Peyer's patch (tissue), 4 donors: ENCODE data around the gene PHKB. TPM values are rescaled to one million over a fixed set of nuclear protein-coding genes. Genes with fewer than 3 reads are reported as not detected.

ENCODE experiments used
- DNase-seq, 3 donors: peaks; one replicate each; pipeline ENCODE4 v3.0.0-alpha.2; 2017 to 2019
- H3K27ac ChIP-seq, 4 donors: fragments of 200-600 bp; sonication (generic); one replicate each; pipeline ENCODE4 v1.5.1; 2016 to 2019
- H3K27me3 ChIP-seq, 2 donors: fragments of 200-600 bp; sonication (generic); one replicate each; pipeline ENCODE4 v1.5.1; 2019
- H3K36me3 ChIP-seq, 3 donors: fragments of 200-600 bp; sonication (generic); one replicate each; pipeline ENCODE4 v1.5.1; 2016 to 2019
- H3K4me1 ChIP-seq, 4 donors: fragments of 200-600 bp; sonication (generic); one replicate each; pipeline ENCODE4 v1.5.1; 2016 to 2019
- H3K4me3 ChIP-seq, 4 donors: fragments of 200-600 bp; sonication (generic); 1 replicate in 3 of 4; 2 replicates in 1 of 4; pipeline ENCODE4 v1.5.1; 2016 to 2019; ENCODE audit warnings: mild to moderate bottlenecking in 1 of 4
- H3K9me3 ChIP-seq, 4 donors: fragments of 200-600 bp; sonication (generic); one replicate each; pipeline ENCODE4 v1.5.1; 2016 to 2019; ENCODE audit warnings: mild to moderate bottlenecking in 1 of 4
- CTCF ChIP-seq, 6 experiments: fragments of 450-650 bp in 4 of 6; fragments of 200-600 bp in 2 of 6; sonication (generic) in 1 of 6; IDR thresholded peaks; one replicate each; pipeline ENCODE4 v1.5.1; 2017 to 2019; ENCODE audit warnings: antibody characterized with exemption in 6 of 6, mild to moderate bottlenecking in 3 of 6, moderate library complexity in 1 of 6
- POLR2A ChIP-seq, 2 donors: fragments of 450-650 bp; IDR thresholded peaks; one replicate each; pipeline ENCODE4 v1.5.1; 2017; ENCODE audit warnings: antibody characterized with exemption in 2 of 2, mild to moderate bottlenecking in 2 of 2, moderate library complexity in 2 of 2
- total RNA-seq, 4 donors: library from RNA; depleted of rRNA; stranded (reverse); fragments of >200 nt; gene quantifications; one replicate each; pipeline ENCODE4 v1.1.0, GENCODE V29; 2016

Gene PHKB
- total RNA-seq, 4 donors from 2014 or later = 124 to 180 (median 142) TPM

GRCh38 chr16:47507701-47508100 is 46.6 kb downstream of the PHKB start:
- H3K27ac ChIP-seq = no peak overlapping the region
- no peaks in the 10 kb centered on the region for H3K27me3 ChIP-seq
- H3K36me3 ChIP-seq = peaks cover 0 to 55% (median 0%) of the 10 kb centered on the region in 3 donors
- H3K4me3 ChIP-seq = no peak overlapping the region
- H3K9me3 ChIP-seq = no peaks in the 10 kb centered on the region
- no peak for DNase-seq
- TF ChIP-seq POLR2A (IDR thresholded peaks at IDR 0.05) = no peak
- no peak for TF ChIP-seq CTCF (IDR thresholded peaks at IDR 0.05)
- H3K4me1 ChIP-seq = no peaks in the 10 kb centered on the region

- H3K4me3 ChIP-seq = no peak overlapping the region
- no peak overlapping the region for H3K27ac ChIP-seq
- TF ChIP-seq CTCF (IDR thresholded peaks at IDR 0.05) = no peak
- no peak for TF ChIP-seq POLR2A (IDR thresholded peaks at IDR 0.05)
- no peaks in the 10 kb centered on the region for H3K27me3 ChIP-seq
- H3K36me3 ChIP-seq = peaks cover 0 to 64% (median 0%) of the 10 kb centered on the region in 3 donors
- H3K9me3 ChIP-seq = no peaks in the 10 kb centered on the region
- DNase-seq = no peak
- no peaks in the 10 kb centered on the region for H3K4me1 ChIP-seq
These were observed 50.8 kb downstream of the PHKB start for GRCh38 chr16:47511882-47512281.

GRCh38 chr16:47519037-47519436 is 57.9 kb downstream of the PHKB start:
- no peak for DNase-seq
- no peaks in the 10 kb centered on the region for H3K27me3 ChIP-seq
- no peaks in the 10 kb centered on the region for H3K9me3 ChIP-seq
- TF ChIP-seq CTCF (IDR thresholded peaks at IDR 0.05) = no peak
- no peak for TF ChIP-seq POLR2A (IDR thresholded peaks at IDR 0.05)
- no peak overlapping the region for H3K27ac ChIP-seq
- H3K4me3 ChIP-seq = no peak overlapping the region
- peaks cover 0 to 32% (median 0%) of the 10 kb centered on the region in 3 donors for H3K36me3 ChIP-seq
- H3K4me1 ChIP-seq = no peaks in the 10 kb centered on the region

- no peak for DNase-seq
- no peaks in the 10 kb centered on the region for H3K9me3 ChIP-seq
- H3K27me3 ChIP-seq = no peaks in the 10 kb centered on the region
- H3K4me1 ChIP-seq = no peaks in the 10 kb centered on the region
- no peak overlapping the region for H3K4me3 ChIP-seq
- H3K36me3 ChIP-seq = peaks cover 0 to 27% (median 0%) of the 10 kb centered on the region in 3 donors
- H3K27ac ChIP-seq = no peak overlapping the region
- TF ChIP-seq POLR2A (IDR thresholded peaks at IDR 0.05) = no peak
- no peak for TF ChIP-seq CTCF (IDR thresholded peaks at IDR 0.05)
These were observed 58.4 kb downstream of the PHKB start for GRCh38 chr16:47519546-47519945.

- no peak overlapping the region for H3K27ac ChIP-seq
- H3K9me3 ChIP-seq = no peaks in the 10 kb centered on the region
- peaks cover 0 to 22% (median 0%) of the 10 kb centered on the region in 3 donors for H3K36me3 ChIP-seq
- H3K4me3 ChIP-seq = no peak overlapping the region
- no peak for TF ChIP-seq CTCF (IDR thresholded peaks at IDR 0.05)
- no peaks in the 10 kb centered on the region for H3K4me1 ChIP-seq
- no peaks in the 10 kb centered on the region for H3K27me3 ChIP-seq
- DNase-seq = no peak
These were observed 59.0 kb downstream of the PHKB start for GRCh38 chr16:47519996-47520679.
